ENCODE measurements around the gene CBLC.

Gene CBLC, protein sequence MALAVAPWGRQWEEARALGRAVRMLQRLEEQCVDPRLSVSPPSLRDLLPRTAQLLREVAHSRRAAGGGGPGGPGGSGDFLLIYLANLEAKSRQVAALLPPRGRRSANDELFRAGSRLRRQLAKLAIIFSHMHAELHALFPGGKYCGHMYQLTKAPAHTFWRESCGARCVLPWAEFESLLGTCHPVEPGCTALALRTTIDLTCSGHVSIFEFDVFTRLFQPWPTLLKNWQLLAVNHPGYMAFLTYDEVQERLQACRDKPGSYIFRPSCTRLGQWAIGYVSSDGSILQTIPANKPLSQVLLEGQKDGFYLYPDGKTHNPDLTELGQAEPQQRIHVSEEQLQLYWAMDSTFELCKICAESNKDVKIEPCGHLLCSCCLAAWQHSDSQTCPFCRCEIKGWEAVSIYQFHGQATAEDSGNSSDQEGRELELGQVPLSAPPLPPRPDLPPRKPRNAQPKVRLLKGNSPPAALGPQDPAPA

DNA sequence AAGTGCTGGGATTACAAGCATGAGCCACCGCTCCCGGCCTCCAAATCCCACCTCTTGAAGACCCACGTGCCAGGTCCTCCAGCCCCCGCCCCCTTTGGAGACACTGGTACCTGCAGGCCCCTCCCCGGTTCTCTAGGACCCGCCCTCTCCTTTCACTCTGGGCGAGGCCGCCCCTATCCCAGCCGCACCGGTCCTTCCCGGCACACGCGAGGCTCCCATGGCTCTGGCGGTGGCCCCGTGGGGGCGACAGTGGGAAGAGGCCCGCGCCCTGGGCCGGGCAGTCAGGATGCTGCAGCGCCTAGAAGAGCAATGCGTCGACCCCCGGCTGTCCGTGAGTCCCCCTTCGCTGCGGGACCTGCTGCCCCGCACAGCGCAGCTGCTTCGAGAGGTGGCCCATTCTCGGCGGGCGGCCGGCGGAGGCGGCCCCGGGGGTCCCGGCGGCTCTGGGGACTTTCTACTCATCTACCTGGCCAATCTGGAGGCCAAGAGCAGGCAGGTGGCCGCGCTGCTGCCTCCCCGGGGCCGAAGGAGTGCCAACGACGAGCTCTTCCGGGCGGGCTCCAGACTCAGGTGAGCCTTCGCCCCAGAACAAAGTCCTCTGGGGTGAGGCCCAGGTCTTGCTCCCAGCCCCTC lies at the start of gene CBLC:
Gene CBLC (plus strand): TSS at position 176 of the 633 bp plus-strand sequence. CDS start 42 bp downstream, at position 218.
- DNase-seq = no peak

DNA sequence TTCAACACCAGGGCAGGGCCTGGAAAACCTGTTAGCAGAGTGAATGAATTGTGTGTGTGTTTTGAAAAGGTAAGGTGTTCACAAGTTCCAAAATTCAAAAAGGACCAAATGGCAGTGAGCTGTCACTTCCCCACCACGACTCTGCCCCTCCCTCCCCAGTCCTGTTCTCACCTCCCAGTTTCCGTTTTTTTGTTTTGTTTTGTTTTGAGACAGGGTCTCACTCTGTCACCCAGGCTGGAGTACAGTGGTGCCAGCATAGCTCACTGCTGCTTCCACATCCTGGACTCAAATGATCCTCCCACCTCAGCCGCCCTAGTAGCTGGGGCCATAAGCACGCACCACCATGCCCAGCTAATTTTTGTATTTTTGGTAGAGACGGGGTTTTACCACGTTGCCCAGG lies 49.5 kb upstream of the CBLC start:
- DNase-seq = no peak

DNA sequence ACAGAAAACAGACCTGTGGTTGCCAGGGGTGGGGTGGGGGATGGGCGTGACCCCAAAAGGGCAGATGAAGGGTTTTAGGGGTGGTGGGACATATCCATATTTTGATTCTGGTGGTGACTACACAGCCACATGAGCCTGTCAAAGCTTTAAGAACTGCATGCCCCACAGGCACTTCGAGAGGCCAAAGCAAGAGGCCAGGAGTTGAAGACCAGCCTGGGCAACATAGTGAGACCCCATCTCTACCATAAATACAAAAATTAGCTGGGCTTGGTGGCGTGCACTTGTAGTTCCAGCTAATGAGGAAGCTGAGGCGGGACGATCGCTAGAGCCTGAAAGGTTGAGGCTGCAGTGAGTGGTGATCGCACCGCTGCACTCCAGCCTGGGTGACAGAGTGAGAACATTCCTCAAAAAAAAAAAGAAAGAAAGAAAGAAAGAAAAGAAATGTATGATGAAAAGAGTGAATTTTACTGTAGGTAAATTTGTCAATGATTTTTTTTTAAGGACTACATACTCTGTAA lies 48.1 kb upstream of the CBLC start:
- DNase-seq = no peak

DNA sequence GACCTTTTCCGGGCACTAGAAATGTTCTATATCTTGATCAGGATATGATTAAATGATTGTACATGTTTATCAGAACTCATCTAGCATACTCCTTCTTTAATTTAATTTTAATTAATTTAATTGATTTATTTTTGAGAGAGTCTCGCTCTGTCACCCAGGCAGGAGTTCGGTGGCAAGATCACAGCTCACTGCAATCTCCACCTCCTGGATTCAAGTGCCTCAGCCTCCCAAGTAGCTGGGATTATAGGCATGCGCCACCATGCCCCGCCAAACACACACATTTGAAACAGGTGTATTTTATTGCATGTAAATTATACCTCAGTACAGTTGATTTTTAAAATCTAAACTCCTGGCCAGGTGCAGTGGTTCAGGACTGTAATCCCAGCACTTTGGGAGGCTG lies 46.6 kb upstream of the CBLC start:
- no peak for DNase-seq

DNA sequence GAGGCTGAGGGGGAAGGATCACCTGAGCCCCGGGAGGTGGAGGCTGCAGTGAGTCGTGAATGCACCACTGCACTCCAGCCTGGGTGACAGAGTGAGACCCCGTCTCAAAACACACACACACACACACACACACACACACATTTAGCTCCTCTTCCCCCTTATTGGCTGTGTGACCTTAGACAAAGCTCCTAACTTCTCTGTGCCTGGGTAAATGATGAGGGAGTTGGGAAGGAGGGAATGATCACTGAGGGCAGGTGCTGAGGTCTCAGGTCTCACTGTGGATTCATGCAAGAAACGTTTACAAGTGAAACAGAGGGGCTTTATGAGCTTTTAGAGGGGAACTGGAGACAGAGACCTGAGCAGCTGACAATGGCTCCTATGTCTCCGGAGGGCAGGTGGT lies 46.1 kb upstream of the CBLC start:
- DNase-seq = no peak

DNA sequence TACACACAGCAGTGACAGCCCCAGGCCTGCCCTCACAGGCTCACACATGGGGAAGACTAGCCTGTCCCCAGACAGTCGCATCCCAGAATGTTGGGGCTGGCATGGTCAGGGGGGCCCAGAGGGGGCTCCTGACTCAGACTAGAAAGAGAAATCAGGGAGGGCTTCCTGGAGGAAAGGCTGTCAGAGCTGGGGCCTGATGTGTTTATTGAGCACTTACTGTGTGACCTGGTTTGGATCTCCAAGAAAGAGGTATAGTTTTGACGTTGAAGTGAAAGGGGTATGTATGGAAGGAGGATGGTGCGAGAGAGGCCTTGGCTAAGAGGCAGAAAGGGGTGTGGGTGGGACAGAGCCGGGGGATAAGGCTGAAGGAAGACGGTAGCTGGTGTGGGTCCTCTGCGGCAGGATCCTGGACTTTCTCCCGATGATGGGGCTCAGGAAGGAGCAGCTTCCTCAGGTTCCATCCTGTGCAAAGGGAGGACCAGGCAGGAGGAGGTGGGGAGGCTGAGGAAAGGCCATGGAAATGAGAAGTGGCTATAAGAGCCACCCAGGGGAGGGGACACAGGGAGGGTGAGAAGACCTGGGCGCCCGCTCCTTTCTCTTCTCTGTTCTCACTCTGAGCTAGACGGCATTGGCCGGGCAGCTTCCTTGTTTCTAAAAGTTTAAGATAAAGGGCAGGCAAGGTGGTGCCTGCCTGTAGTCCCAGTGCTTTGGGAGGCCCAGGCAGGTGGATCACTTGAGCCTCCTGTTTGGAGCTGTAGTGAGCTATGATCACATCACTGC lies 45.3 kb upstream of the CBLC start:
- DNase-seq = no peak

DNA sequence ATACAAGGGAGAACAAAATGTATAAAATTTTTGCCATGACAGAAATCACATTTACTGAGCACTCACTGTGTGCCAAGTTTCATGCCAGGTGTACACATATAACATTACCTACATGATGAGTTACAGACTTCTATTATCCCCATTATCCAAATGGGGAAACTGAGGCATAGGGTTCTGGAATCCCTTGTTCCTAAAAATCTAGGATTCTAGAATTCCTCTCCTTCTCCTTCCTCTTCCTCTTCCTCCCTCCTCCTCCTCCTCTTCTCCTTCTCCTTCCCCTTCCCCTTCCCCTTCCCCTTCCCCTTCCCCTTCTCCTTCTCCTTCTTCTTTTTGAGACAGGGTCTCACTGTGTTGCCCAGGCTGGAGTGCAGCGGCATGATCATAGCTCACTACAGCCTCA lies 43.3 kb upstream of the CBLC start:
- no peak for DNase-seq

DNA sequence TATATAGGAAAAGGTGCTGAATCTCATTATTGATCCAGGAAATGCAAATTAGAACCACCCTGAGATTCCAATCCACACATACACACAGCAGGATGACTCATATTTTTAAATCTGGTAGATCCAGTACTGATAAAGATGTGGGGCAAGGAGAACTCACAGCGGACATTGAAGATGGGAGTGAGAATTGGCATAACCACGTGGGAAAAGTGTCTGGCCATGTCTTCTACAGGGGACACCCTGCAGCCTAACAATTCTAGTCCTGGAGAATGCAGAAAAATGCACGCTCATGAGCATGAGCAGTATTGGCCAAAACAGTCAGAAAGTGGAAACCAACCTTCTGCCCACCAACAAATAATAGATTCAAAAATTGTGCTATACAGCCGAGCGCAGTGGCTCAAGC lies 42.7 kb upstream of the CBLC start:
- DNase-seq = no peak

DNA sequence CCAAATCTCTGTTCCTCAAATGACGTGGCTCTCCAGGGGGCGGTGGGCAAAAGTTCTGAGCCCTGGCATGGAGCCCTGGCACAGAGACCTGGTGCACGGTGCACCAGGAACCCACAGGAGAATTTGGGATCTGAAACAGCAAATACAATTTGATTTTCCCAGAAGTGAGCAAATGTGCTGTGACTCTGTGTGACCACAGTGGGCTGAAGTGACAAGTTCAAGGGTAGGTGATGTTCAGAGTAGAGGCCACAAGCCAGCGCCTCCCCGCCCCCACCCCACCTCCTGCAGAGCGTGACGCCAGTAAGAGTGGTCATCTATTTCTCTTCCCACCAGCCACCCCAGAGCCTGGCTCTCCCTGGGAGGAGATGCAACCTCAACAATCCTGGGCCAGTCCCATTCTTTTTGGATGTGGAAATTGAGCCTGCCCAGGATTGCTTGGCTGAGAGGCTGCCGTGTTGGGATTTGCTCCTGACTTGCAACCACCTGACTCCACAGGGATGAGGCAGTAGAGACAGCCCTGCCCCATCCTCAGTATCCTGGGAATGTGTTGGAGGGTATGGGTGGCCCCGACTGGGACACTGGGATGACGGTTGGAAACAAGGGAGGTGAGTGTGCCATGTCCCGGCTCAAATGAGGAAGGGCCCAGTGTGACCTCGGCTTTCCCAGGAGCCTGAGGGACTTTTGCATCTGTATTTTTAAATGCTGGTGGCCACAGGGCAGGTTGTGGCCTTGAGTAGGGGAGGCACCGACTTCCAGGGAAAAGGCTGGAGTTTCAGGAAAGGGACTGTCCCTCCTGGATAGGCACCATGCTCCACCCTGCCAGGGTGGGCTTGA lies 40.2 kb upstream of the CBLC start:
- DNase-seq = no peak

DNA sequence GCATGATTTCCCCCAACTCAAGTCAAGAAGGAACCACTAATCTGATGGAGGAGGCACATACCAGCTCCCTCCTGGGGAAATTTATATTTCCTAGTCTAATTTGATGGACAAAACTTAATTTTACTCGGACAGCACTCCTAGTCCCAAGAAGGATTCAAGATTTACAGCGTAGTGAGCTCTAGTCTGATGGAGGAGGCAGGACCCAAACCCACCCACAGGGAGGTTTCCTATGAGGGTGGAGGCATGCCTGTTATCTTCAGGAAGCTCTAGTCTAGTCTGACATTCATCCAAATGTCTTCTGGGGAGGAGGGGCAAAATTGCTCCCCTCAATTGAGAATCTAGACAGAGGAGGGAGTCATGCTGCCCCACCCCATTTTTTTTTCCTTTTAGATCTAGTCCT lies 39.6 kb upstream of the CBLC start:
- DNase-seq = no peak

DNA sequence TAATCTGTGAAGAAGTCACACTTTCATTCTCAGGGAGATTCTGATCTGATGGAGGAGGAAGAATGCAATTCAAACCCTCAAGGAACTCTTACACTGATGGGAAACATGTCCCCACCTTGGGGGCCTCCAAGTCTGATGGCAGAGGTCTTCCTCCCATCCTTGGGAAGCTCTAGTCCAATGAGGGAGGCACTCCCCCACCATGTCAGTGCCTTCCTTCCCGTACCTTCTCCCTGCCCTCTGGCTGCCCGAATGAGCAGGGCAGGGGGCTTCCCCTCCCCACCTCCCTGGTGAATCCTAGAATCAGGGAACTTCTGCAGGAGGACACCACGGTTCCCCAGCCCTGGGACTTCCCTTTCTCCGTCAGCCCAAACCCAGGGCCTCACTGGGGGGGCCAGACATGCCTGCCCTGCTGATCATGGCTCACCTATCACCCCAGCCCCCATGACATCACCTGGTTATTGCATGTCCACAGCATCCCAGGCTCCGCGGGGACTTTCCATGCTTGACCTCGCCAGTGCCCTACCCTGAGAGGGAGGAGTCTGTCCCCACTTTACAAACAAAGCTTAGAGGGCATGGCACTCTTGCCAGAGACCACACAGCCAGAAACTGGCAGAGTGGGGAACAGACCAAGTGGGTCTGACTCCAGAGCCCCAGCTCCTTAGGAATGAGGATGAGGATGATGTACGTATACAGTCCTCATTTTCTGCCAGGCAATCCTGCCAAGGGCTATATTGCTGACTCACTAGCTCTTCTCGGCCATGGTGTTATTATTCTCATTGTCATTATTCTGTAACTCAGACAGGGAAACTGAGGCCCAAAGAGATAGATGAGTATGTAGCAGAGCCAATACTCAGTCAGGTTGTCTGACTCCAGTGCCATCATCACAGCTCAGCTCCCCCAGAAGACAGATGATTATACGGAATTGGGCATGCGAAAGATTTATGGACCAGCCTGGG lies 38.8 kb upstream of the CBLC start:
- DNase-seq = no peak

DNA sequence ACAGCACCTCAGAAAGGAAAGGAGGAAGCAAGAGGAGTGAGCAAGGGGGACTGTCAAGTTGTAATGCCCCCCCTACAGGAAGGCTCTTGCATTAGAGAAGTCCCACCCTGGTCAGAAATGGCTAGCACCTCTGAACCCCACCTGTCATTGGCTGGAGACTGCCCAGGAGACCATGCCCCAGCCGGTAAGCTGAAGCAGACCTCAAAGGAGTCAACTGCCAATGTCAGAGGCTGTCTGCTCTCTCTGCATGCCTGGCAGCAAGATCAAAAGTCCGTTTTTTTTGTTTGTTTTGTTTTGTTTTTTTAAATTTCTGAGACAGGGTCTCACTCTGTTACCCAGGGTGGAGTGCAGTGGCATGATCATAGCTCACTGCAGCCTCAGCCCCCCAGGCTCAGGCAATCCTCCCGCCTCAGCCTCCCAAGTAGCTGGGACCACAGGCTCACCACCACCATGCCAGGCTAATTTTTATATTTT lies 37.3 kb upstream of the CBLC start:
- no peak for DNase-seq

DNA sequence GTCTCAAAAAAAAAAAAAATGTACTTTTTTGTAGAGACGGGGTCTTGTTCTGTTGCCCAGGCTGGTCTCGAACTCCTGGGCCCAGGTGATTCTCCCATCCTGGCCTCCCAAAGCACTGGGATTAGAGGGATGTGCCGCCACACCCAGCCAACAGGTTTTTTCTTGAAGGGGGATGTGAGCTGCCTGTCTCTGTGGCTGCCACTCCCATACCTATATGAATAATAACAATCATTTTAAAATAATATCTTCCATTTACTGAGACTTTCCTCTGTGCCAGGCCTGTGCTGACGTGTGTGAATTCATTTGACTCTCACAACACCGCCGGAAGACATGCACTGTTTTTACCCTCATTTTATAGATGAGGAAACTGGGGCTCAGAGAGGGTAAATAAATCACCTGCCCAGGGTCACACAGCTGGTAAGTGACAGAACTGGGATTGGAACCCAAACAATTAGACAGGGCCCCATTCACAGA lies 36.4 kb upstream of the CBLC start:
- no peak for DNase-seq

DNA sequence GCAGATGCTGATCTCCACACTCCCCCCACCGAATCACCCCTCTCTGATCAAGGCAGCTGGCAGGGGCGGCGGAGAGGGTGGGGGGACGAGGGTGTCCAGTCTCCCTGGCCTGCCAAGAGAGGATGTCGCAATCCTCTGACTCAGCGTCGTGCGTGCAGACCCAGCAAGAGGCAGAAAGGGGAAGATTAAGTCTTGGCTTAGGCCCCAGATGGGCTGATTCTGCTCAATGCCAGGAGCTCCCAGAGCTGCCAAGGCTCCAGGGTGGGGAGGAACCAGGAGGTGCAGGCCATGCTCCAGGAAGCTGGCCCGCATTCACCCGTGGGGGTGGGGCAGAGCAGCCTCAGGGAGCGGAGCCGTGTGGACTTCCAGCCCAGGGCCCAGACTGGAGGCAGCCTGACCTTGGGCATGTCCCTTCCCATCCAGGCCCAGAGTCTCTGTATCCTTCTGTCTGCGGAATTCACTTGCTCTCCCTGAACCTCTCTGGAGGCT lies 35.8 kb upstream of the CBLC start:
- peak; percentile 72 to 77 for DNase-seq

DNA sequence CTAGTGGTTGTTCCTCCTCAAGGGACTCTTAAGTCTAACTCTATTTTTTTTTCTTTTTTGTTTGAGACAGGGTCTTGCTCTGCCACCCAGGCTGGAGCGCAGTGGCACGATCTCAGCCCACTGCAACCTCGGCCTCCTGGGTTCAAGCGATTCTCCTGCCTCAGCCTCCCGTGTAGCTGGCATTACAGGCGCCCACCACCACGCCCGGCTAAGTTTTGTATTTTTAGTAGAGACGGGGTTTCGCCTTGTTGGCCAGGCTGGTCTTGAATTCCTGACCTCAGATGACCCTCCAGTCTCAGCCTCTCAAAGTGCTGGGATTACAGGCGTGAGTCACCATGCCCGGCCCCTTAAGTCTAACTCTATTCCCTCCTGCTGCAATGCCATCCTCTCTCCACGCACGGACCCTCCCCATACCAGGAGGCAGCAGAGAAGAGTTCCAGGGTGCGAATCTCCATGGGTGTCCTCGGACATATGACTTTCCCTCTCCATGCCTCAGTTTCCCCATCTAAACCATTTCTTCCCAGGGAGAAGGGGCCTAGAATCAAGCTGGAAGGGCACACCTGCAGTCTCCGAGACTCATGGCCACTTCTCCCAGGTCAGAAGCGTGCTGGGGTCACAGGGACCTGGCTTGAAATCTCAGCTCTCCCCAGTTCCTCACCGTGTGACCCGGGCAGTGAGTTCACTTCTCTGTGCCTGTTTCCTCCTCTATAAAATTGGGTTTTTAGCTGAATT lies 35.2 kb upstream of the CBLC start:
- DNase-seq = no peak

DNA sequence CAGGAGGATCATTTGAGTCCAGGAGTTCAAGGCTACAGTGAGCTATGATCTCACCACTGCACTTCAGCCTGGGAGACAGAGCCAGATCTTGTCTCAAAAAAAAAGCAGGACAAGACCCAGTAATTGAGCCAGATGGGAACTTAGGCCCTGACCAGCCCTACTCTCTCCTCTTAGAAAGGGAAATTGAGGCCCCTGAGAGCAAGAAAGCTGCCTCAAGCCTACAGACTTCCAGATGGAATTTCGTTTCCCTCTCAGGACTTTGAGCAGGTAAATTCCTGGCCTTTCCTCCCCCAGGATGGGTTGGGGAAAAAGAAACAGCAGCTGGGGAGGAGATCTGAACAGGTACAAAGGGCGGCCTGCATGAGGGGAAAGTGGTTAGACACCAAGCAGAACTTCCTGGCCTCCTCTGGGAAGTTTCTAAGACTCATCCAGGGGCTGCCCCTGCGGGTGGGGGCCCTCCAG lies 32.8 kb upstream of the CBLC start:
- DNase-seq = no peak

DNA sequence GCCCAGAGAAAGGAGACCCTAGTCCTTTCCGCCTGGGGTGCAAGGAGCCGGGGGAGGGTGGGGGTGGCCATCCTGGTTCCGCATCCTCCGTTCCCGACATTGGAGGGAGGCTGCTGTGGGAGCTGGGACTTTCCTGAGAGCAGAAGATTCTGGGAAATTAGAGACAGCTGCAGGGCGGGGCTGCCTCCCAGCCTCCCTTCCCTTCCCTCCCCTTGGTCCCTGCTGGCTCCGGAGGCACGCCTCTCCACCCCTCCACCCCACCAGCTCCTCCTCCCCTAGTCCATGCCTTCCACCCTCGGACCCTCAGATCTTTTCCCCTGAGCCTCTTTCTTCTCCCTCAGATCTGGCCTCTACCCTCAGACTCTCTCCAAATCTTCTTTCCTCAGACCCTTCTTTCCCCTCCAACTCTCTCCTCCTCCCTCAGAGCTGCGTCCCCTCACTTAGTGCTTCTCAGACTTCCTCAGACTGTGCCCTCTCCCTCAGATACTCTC lies 32.3 kb upstream of the CBLC start:
- no peak for DNase-seq

DNA sequence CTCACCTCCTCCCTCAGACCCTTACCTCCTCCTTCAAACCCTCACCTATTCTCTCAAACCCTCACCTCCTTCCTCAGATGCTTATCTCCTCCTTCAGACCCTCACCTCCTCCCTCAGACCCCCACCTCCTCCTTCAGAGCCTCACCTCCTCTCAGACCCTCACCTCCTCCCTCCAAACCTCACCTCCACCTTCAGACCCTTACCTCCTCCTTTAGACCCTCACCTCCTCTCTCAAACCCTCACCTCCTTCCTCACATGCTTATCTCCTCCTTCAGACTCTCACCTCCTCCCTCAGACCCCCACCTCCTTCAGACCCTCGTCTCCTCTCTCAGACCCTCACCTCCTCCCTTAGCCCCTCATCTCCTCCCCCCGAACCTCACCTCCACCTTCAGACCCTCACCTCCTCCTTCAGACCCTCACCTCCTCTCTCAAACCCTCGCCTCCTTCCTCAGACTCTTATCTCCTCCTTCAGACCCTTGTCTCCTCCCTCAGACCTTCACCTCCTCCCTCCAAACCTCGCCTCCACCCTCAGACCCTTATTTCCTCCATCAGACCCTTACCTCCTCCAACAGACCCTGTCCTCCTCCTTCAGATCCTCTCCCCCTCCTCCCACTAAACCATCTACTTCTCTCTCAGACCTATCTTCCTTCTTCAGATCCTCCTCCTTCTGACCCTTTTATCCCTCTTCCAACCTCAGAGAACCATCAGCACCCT lies 31.6 kb upstream of the CBLC start:
- no peak for DNase-seq

DNA sequence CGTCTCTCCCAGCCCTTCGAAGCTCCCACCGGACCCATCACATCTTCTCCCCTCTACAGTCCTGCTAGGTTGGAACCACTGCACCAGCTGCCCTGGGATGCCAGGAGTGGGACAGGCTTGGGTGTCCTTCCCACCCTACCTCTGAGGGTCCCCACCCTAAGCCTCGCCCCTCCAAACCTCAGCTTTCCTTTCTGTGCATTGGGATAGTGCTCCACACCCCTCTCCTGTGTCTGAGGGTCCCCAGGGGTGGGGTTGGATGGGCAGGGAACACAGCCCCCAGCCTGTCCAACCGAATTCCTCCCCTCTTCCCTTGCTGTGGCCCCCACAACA lies 31.1 kb upstream of the CBLC start:
- DNase-seq = no peak

Data from hippocampal formation (tissue), 2 donors.